CD4-positive, CD25-positive, alpha-beta regulatory T cell (primary cell): Measurements from ENCODE around the gene NT5C3A. TPM values are rescaled to one million over a fixed set of nuclear protein-coding genes. Genes with fewer than 3 reads are reported as not detected.

Experiments used
- ATAC-seq, 2 donors: fragments of 150-1000 bp; cut with Tn5 transposase; one replicate each; pipeline ENCODE4 v1.10.0; 2021; ENCODE audit warnings: low read depth in 2 of 2, moderate number of reproducible peaks in 2 of 2, moderate library complexity in 1 of 2
- DNase-seq, 3 donors: peaks; one replicate each; pipeline versions ENCODE4 v3.0.0 to v3.0.0-alpha.2; 2012 to 2022; ENCODE audit warnings: mixed read lengths in 1 of 3
- H3K27ac ChIP-seq: one replicate; pipeline ENCODE4 v1.7.0; 2013; ENCODE audit warnings: mild to moderate bottlenecking, low read length; ENCODE audit not compliant: insufficient read depth, poor library complexity, severe bottlenecking
- H3K27me3 ChIP-seq: one replicate; pipeline ENCODE4 v1.7.0; 2013; ENCODE audit warnings: low read length; ENCODE audit not compliant: control insufficient read depth, insufficient read depth
- H3K36me3 ChIP-seq: one replicate; pipeline ENCODE4 v1.7.0; 2013; ENCODE audit warnings: mild to moderate bottlenecking, low read length, moderate library complexity; ENCODE audit not compliant: control insufficient read depth, insufficient read depth
- H3K4me1 ChIP-seq: 2 replicates; pipeline ENCODE4 v1.7.0; 2013; ENCODE audit warnings: mild to moderate bottlenecking, low read length; ENCODE audit not compliant: insufficient read depth, control insufficient read depth, poor library complexity, severe bottlenecking
- H3K4me3 ChIP-seq: one replicate; pipeline ENCODE4 v1.7.0; 2013; ENCODE audit warnings: low read depth, mild to moderate bottlenecking, low read length, moderate library complexity
- H3K9me3 ChIP-seq, 2 experiments: 1 replicate in 1 of 2; 2 replicates in 1 of 2; pipeline ENCODE4 v1.7.0; 2013; ENCODE audit warnings: low read length in 2 of 2, mild to moderate bottlenecking in 1 of 2, moderate library complexity in 1 of 2; ENCODE audit not compliant: control insufficient read depth in 2 of 2
- H3K27ac Mint-ChIP-seq, 3 donors: one replicate each; pipeline ENCODE4 v1.8.0; 2020 to 2022; ENCODE audit warnings: mild to moderate bottlenecking in 3 of 3, mixed read lengths in 3 of 3, moderate library complexity in 2 of 3
- H3K27me3 Mint-ChIP-seq: one replicate; pipeline ENCODE4 v1.8.0; 2022; ENCODE audit warnings: mild to moderate bottlenecking, mixed read lengths
- H3K36me3 Mint-ChIP-seq: one replicate; pipeline ENCODE4 v1.8.0; 2020; ENCODE audit warnings: mixed read lengths
- H3K4me1 Mint-ChIP-seq, 4 donors: one replicate each; pipeline ENCODE4 v1.8.0; 2020 to 2022; ENCODE audit warnings: mixed read lengths in 4 of 4, mild to moderate bottlenecking in 1 of 4
- H3K4me3 Mint-ChIP-seq, 4 donors: one replicate each; pipeline ENCODE4 v1.8.0; 2020 to 2022; ENCODE audit warnings: mild to moderate bottlenecking in 4 of 4, mixed read lengths in 4 of 4, moderate library complexity in 3 of 4
- H3K9me3 Mint-ChIP-seq, 7 donors: one replicate each; pipeline ENCODE4 v1.8.0; 2020 to 2022; ENCODE audit warnings: mixed read lengths in 7 of 7, mild to moderate bottlenecking in 3 of 7, moderate library complexity in 2 of 7
- polyA plus RNA-seq, 4 donors: library from polyadenylated mRNA; unstranded; fragments of 300-500 nt; fragmentation: Illumina TruSeq; gene quantifications; one replicate each; pipeline ENCODE4 v1.2.3, GENCODE V29; 2021
- total RNA-seq: library from RNA; stranded (reverse); gene quantifications from one replicate; pipeline ENCODE4 v1.2.3, GENCODE V29; 2022

Gene NT5C3A
- total and polyA plus RNA-seq, 5 donors from 2014 or later: 55.1 to 74.0 (median 61.7) TPM

DNA sequence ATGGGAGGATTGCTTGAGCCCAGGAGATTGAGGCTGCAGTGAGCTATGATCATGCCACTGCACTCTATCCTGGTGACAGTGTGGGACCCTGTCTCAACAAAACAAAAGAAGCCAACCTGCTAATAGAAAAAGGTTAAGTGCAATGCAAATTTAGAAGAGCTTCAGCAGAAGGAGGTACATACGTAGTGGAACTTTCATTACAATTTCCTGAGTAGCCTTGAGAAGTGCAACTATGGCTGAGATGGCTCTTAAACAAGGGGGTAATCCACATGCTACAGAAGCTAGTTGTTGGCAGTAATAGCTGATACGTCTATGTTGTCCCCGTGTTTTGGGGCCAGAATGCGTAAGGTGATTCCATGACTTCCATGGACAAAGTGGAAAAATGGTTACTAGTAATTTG lies 10.7 kb upstream of the NT5C3A start:
- Mint-ChIP-seq H3K27me3 (peaks cover 62% of the 10 kb centered on the region), H3K4me3 (no peak overlapping the region), H3K4me1 (peaks cover 10 to 20% (median 15%) of the 10 kb centered on the region in 4 donors), H3K9me3 (peaks cover 0 to 22% (median 10%) of the 10 kb centered on the region in 7 donors), H3K27ac (no peak overlapping the region), H3K36me3 (peaks cover 8% of the 10 kb centered on the region)
- H3K4me3 ChIP-seq: no peak overlapping the region
- H3K27me3 ChIP-seq: peaks cover 7% of the 10 kb centered on the region
- peaks cover 16% of the 10 kb centered on the region for H3K4me1 ChIP-seq
- DNase-seq (no peak), ATAC-seq (no peak)
- no peaks in the 10 kb centered on the region for H3K36me3 ChIP-seq
- peaks cover 11 to 15% of the 10 kb centered on the region in 2 experiments for H3K9me3 ChIP-seq
- H3K27ac ChIP-seq: no peak overlapping the region

DNA sequence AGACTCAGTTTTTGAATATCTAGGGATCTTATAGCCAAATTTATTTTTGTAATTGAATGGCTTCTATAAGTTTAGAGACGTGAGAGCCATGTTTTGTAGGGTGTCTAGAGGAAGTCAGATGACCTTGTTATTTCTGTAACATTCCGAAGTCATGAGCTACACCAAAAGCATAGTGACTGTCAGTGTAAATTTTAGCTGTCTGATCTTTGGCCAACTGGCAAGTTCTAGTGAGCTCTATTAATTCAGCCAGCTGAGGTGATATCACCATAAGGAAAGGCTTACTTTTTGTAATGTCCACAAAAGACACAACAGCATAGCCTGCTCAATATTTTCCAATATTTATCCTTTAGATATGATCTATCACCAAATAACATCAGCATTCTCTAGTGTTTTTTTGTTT lies 9.9 kb upstream of the NT5C3A start:
- H3K4me3 ChIP-seq: no peak overlapping the region
- H3K4me1 Mint-ChIP-seq: peaks cover 6 to 14% (median 11%) of the 10 kb centered on the region in 4 donors
- H3K27ac ChIP-seq: no peak overlapping the region
- peaks cover 57% of the 10 kb centered on the region for H3K27me3 Mint-ChIP-seq
- peaks cover 7% of the 10 kb centered on the region for H3K27me3 ChIP-seq
- no peak overlapping the region for H3K27ac Mint-ChIP-seq
- H3K4me1 ChIP-seq: peaks cover 13% of the 10 kb centered on the region
- peaks cover 11 to 15% of the 10 kb centered on the region in 2 experiments for H3K9me3 ChIP-seq
- H3K36me3 Mint-ChIP-seq: peaks cover 8% of the 10 kb centered on the region
- DNase-seq (no peak), ATAC-seq (no peak)
- H3K9me3 Mint-ChIP-seq: peaks cover 0 to 22% (median 10%) of the 10 kb centered on the region in 7 donors
- H3K4me3 Mint-ChIP-seq: no peak overlapping the region
- no peaks in the 10 kb centered on the region for H3K36me3 ChIP-seq

GRCh38 chr7:33070831-33071230 lies 8.3 kb upstream of the NT5C3A start:
- peaks cover 13% of the 10 kb centered on the region for H3K27me3 ChIP-seq
- no peak for DNase-seq
- no peak overlapping the region for H3K27ac ChIP-seq
- no peak for ATAC-seq
- Mint-ChIP-seq H3K36me3 (peaks cover 15% of the 10 kb centered on the region), H3K4me3 (no peak overlapping the region), H3K9me3 (peaks cover 0 to 30% (median 10%) of the 10 kb centered on the region in 7 donors), H3K27me3 (peaks cover 53% of the 10 kb centered on the region), H3K27ac (no peak overlapping the region), H3K4me1 (no peaks in the 10 kb centered on the region)
- no peaks in the 10 kb centered on the region for H3K4me1 ChIP-seq
- H3K36me3 ChIP-seq: no peaks in the 10 kb centered on the region
- no peak overlapping the region for H3K4me3 ChIP-seq
- H3K9me3 ChIP-seq: peaks cover 20 to 21% of the 10 kb centered on the region in 2 experiments

DNA sequence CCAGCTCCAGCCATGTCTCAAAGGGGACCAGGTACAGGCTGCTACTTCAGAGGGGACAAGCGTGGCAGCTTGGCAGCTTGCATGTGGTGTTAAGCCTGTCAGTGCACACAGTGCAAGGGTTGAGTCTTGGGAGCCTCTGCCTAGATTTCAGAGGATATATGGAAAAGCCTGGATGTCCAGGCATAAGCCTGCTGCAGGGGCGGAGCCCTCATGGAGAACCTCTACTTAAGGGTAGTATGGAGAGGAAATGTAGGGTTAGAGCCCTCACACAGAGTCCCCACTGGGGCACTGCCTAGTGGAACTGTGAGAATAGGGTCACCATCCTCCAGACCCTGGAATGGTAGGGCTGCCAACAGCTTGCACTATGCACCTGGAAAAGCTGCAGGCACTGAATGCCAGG lies 7.7 kb upstream of the NT5C3A start:
- H3K4me3 ChIP-seq: no peak overlapping the region
- Mint-ChIP-seq H3K27me3 (peaks cover 54% of the 10 kb centered on the region), H3K4me1 (no peaks in the 10 kb centered on the region)

DNA sequence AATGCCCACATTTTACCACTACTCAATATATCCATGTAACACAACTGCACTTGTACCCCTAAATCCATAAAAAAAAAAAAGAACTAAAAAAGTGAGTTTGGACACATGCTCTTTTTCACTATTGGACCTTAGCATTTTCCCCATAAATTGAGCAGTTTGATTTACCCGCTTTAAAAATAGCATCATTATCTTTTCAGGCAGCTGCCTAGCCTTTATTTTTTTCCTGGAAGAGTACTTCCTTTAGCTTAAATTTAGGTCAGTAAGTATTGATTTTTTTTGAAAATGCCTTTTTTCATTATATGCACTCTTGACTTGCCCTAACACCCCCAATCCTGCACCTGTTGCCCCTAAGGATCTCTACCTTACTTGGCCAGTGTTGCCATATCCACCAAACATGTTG lies 5.3 kb upstream of the NT5C3A start:
- Mint-ChIP-seq H3K4me3 (no peak overlapping the region), H3K27ac (no peak overlapping the region), H3K36me3 (peaks cover 16% of the 10 kb centered on the region), H3K4me1 (peaks cover 0 to 13% (median 6%) of the 10 kb centered on the region in 4 donors), H3K27me3 (peaks cover 41% of the 10 kb centered on the region), H3K9me3 (peaks cover 0 to 32% (median 12%) of the 10 kb centered on the region in 7 donors)
- H3K9me3 ChIP-seq: peaks cover 21 to 22% of the 10 kb centered on the region in 2 experiments
- no peaks in the 10 kb centered on the region for H3K36me3 ChIP-seq
- DNase-seq (no peak), ATAC-seq (no peak)
- H3K4me3 ChIP-seq: no peak overlapping the region
- peaks cover 12% of the 10 kb centered on the region for H3K27me3 ChIP-seq
- H3K27ac ChIP-seq: no peak overlapping the region
- H3K4me1 ChIP-seq: peaks cover 7% of the 10 kb centered on the region

More for the DNA sequence above, 7.7 kb upstream of the NT5C3A start:
- Mint-ChIP-seq H3K36me3 (peaks cover 16% of the 10 kb centered on the region), H3K4me3 (no peak overlapping the region), H3K27ac (no peak overlapping the region), H3K9me3 (peaks cover 0 to 32% (median 10%) of the 10 kb centered on the region in 7 donors)
- H3K9me3 ChIP-seq: peaks cover 21 to 22% of the 10 kb centered on the region in 2 experiments
- no peaks in the 10 kb centered on the region for H3K4me1 ChIP-seq
- no peaks in the 10 kb centered on the region for H3K36me3 ChIP-seq
- ATAC-seq (no peak), DNase-seq (no peak)
- H3K27ac ChIP-seq: no peak overlapping the region
- peaks cover 14% of the 10 kb centered on the region for H3K27me3 ChIP-seq

DNA sequence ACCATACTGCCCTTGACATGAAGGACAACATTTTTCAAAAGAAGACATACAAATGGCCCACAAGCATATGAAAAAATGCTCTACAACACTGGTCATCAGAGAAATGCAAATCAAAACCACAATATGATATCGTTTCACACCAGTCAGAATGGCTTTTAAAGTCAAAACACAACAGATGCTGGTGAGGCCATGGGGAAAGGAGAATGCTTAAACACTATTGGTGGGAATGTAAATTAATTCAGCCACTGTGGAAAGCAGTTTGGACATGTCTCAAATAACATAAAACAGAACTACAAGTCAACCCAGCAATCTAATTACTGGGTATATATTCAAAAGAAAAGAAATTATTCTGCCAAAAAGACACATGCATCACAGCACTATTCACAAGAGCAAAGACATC lies 4.2 kb upstream of the NT5C3A start:
- peaks cover 0 to 17% (median 9%) of the 10 kb centered on the region in 4 donors for H3K4me1 Mint-ChIP-seq
- H3K4me3 ChIP-seq: no peak overlapping the region

DNA sequence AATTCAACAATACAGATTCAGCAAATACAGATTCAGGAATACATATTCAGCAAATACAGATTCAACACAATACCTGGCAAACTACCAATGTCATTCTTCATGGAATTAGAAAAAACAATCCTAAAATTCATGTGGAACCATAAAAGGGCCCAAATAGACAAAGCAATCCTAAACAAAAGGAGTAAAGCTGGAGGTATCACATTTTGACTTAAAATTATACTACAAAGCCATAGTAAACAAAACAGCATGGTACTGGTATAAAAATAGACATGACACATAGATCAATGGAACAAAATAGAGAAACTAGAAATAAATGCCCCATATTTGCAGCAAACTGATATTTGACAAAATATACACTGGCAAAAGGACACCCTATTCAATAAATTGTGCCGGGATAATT lies 3.4 kb upstream of the NT5C3A start:
- Histone ChIP-seq H3K27me3 (peaks cover 10% of the 10 kb centered on the region), H3K4me3 (no peak overlapping the region), H3K36me3 (no peaks in the 10 kb centered on the region), H3K9me3 (peaks cover 20 to 22% of the 10 kb centered on the region in 2 experiments), H3K4me1 (peaks cover 18% of the 10 kb centered on the region), H3K27ac (no peak overlapping the region)
- DNase-seq: no peak
- ATAC-seq: no peak
- Mint-ChIP-seq H3K36me3 (peaks cover 8% of the 10 kb centered on the region), H3K4me1 (peaks cover 1 to 24% (median 10%) of the 10 kb centered on the region in 4 donors), H3K27ac (no peak overlapping the region), H3K27me3 (peaks cover 22% of the 10 kb centered on the region), H3K4me3 (peak overlapping the region in 3 of 4 donors; percentile 34 to 62 (median 40)), H3K9me3 (peaks cover 0 to 27% (median 4%) of the 10 kb centered on the region in 7 donors)

More for the DNA sequence above, 4.2 kb upstream of the NT5C3A start:
- Histone ChIP-seq H3K9me3 (peaks cover 21 to 22% of the 10 kb centered on the region in 2 experiments), H3K27me3 (peaks cover 10% of the 10 kb centered on the region), H3K36me3 (no peaks in the 10 kb centered on the region), H3K4me1 (peaks cover 10% of the 10 kb centered on the region), H3K27ac (no peak overlapping the region)
- Mint-ChIP-seq H3K9me3 (peaks cover 0 to 29% (median 12%) of the 10 kb centered on the region in 7 donors), H3K27ac (no peak overlapping the region), H3K4me3 (no peak overlapping the region), H3K36me3 (peaks cover 15% of the 10 kb centered on the region), H3K27me3 (peaks cover 29% of the 10 kb centered on the region)
- ATAC-seq (no peak), DNase-seq (no peak)
